Esophagus muscularis mucosa (tissue), 4 donors: Measurements from ENCODE around the gene DOK3. TPM values are rescaled to one million over a fixed set of nuclear protein-coding genes. Genes with fewer than 3 reads are reported as not detected.

ENCODE experiments used
- DNase-seq: peaks from one replicate; pipeline ENCODE4 v3.0.0-alpha.2; 2017; ENCODE audit errors: extremely low spot score
- H3K27ac ChIP-seq, 4 donors: fragments of 200-600 bp; sonication (generic); replicated peaks in 1 of 4; 1 replicate in 3 of 4; 2 replicates in 1 of 4; pipeline ENCODE4 v1.5.1; 2016 to 2019; ENCODE audit warnings: mild to moderate bottlenecking in 1 of 4
- H3K27me3 ChIP-seq, 4 donors: fragments of 200-600 bp; sonication (generic); one replicate each; pipeline versions ENCODE4 v1.5.1 to v1.6.0; 2016 to 2019
- H3K36me3 ChIP-seq, 4 donors: fragments of 200-600 bp; sonication (generic); one replicate each; pipeline ENCODE4 v1.5.1; 2016 to 2019
- H3K4me1 ChIP-seq, 4 donors: fragments of 200-600 bp; sonication (generic); one replicate each; pipeline ENCODE4 v1.5.1; 2016 to 2019
- H3K4me3 ChIP-seq, 4 donors: fragments of 200-600 bp; sonication (generic); 1 replicate in 2 of 4; 2 replicates in 2 of 4; pipeline ENCODE4 v1.5.1; 2016 to 2019; ENCODE audit warnings: mild to moderate bottlenecking in 4 of 4, moderate library complexity in 1 of 4
- H3K9me3 ChIP-seq, 4 donors: fragments of 200-600 bp; sonication (generic); 1 replicate in 3 of 4; 2 replicates in 1 of 4; pipeline ENCODE4 v1.5.1; 2016 to 2019
- EP300 ChIP-seq: sonication (generic); formaldehyde crosslinking; IDR thresholded peaks from one replicate; pipeline ENCODE4 v1.6.1; 2017; ENCODE audit warnings: antibody characterized with exemption
- POLR2A ChIP-seq: fragments of 450-650 bp; IDR thresholded peaks from one replicate; pipeline ENCODE4 v1.6.1; 2017; ENCODE audit warnings: antibody characterized with exemption, moderate library complexity, mild to moderate bottlenecking, low read depth
- POLR2AphosphoS5 ChIP-seq, 2 donors: sonication (generic); formaldehyde crosslinking; IDR thresholded peaks; one replicate each; pipeline ENCODE4 v1.6.1; 2017; ENCODE audit warnings: antibody characterized with exemption in 2 of 2
- WGBS: methylation state at CpG from one replicate; pipeline ENCODE4 v1.1.5; 2018; 5-methylcytosine and 5-hydroxymethylcytosine counted together
- intact Hi-C: fragments of 100-400 bp; cut with DNase I; formaldehyde crosslinking; loops from one replicate; pipeline ENCODE4 v1.15.1; 2023
- total RNA-seq, 4 donors: library from RNA; depleted of rRNA; stranded (reverse); fragments of >200 nt; gene quantifications; one replicate each; pipeline versions ENCODE4 v1.1.0 to v1.2.1, GENCODE V29; 2016
- TF ChIP-seq, protein P1 (sequence below), 3 experiments: fragments of 200-600 bp in 2 of 3; fragments of 450-650 bp in 1 of 3; sonication (generic) in 2 of 3; IDR thresholded peaks; one replicate each; pipeline ENCODE4 v1.5.1; 2017 to 2019; ENCODE audit warnings: antibody characterized with exemption in 3 of 3, mild to moderate bottlenecking in 2 of 3, moderate library complexity in 1 of 3

The DOK3 gene
- total RNA-seq, 4 donors from 2014 or later = 6.7 to 15.2 (median 7.5) TPM

DNA sequence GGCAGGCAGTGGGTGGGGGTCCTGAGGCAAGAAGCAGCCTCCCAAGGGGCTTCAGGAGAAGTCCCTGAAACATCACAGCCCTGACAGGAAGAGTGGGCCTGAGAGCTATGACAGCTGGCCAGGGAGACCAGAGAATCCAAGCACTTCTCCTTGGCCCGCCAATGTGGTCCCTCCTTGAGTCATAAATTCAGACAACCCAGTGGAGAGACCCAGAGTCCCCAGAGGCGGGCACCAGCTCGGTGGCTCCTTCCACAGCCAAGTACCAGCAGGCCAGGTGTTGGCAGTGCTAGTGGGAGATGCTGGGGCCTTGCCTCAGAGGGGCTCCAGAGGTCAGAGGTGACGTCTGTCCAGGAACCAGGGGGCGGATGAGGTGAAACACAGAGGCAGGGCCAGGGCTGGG, 1.6 kb upstream of the DOK3 start:
- DNase-seq = no peak
- intact Hi-C loops = no loop called here
- Histone ChIP-seq H3K4me1 (peaks cover 16 to 35% (median 25%) of the 10 kb centered on the region in 4 donors), H3K27ac (no peak overlapping the region), H3K9me3 (no peaks in the 10 kb centered on the region), H3K27me3 (no peaks in the 10 kb centered on the region), H3K36me3 (peaks cover 41 to 59% (median 56%) of the 10 kb centered on the region in 4 donors), H3K4me3 (no peak overlapping the region)
- TF ChIP-seq, protein P1, sequence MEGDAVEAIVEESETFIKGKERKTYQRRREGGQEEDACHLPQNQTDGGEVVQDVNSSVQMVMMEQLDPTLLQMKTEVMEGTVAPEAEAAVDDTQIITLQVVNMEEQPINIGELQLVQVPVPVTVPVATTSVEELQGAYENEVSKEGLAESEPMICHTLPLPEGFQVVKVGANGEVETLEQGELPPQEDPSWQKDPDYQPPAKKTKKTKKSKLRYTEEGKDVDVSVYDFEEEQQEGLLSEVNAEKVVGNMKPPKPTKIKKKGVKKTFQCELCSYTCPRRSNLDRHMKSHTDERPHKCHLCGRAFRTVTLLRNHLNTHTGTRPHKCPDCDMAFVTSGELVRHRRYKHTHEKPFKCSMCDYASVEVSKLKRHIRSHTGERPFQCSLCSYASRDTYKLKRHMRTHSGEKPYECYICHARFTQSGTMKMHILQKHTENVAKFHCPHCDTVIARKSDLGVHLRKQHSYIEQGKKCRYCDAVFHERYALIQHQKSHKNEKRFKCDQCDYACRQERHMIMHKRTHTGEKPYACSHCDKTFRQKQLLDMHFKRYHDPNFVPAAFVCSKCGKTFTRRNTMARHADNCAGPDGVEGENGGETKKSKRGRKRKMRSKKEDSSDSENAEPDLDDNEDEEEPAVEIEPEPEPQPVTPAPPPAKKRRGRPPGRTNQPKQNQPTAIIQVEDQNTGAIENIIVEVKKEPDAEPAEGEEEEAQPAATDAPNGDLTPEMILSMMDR (IDR thresholded peaks at IDR 0.05) = no peak
- TF ChIP-seq POLR2A (no peak), EP300 (no peak), POLR2AphosphoS5 (IDR thresholded peaks at IDR 0.05) (no peak)
- 92% methylated on average over 2 of the region's 5 CpGs for WGBS

DNA sequence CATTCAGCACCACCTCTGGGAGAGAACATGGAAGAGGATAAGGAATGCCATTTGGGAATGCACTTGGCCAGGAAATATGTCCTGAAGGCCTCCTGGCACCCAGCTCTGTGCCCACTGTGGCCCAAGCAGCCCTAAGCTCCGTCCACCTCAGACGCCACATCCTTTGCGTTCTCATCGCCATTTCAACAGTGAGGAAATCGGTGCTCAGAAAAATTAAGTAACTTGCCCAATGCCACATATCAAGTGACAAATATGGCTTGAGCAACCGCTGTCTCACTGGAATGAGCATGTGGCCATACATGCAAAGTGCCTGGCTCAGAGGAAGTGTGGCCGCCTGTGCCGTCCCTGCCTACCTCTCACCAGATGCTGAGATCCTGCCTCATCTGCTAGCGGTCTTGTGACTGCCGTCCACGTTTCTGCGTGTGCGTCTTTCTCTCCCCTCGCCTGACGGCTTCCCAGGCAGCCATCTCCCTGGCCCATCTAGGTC, 984 bp upstream of the DOK3 start:
- Histone ChIP-seq H3K4me3 (no peak overlapping the region), H3K36me3 (peaks cover 41 to 59% (median 54%) of the 10 kb centered on the region in 4 donors), H3K27me3 (no peaks in the 10 kb centered on the region), H3K27ac (no peak overlapping the region), H3K4me1 (peaks cover 10 to 29% (median 19%) of the 10 kb centered on the region in 4 donors), H3K9me3 (no peaks in the 10 kb centered on the region)
- no peak for DNase-seq
- intact Hi-C loops = no loop called here
- WGBS = 80% methylated on average over 15 of the region's 15 CpGs
- TF ChIP-seq POLR2A = no peak
- TF ChIP-seq, protein P1 (IDR thresholded peaks at IDR 0.05) = no peak
- TF ChIP-seq POLR2AphosphoS5 (IDR thresholded peaks at IDR 0.05) = peak in 1 of 2 donors; percentile 29

DNA sequence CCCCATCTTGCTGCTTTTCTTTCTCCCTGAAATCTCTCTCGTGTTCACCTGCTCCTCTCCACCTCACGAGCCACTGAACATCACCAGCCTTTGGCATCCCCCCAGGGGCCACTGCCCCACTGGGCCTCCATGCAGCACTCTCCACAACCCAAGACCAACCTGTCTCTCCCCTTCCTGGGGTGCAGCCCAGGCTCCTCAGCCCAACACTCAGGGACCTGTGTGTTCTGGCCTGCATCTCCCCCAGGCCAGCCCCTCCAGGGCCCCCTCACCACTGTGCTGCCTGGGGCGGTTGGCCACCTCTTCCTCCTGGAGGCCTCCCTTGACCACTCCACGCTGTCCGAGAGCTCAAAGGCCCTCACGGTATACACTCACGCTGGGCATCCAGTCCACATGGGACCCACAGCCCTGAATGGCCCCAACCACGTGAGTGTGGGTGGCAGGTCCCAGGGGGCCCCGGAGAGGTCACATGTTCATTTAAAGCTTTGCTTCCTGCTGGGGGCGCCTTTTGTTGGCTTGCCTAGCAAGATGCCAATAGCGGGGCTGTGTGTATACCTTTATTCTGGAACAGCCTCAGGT, 453 bp upstream of the DOK3 start:
- intact Hi-C loops = no loop called here
- peak overlapping the region; percentile 36 to 51 (median 40) for H3K4me3 ChIP-seq

DNA sequence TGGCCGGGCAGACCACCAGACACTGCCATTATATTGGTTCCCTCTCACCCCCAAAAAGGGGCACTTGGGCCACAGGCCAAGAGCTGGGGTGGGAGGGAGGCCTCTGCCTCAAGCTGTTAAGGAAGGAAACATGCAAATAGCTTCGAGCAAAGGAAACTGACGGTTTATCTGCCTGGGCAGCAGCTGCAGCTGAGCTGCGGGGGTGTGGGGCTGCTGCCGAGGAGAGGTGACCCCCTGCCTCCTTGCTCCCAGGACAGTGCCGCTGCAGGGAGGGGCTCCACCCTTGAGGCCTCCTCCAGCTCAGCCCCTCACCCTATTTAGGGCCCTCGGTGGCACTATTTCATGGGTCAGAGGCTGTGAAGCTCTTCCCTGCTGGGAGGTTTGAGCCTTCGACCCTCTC, 789 bp downstream of the DOK3 start:
- peaks cover 0 to 12% (median 5%) of the 10 kb centered on the region in 4 donors for H3K4me1 ChIP-seq
- intact Hi-C loops = no loop called here

More for the DNA sequence above, 453 bp upstream of the DOK3 start:
- peak overlapping the region in 3 of 4 donors; percentile 20 to 51 (median 47) for H3K27ac ChIP-seq
- no peak for DNase-seq
- H3K4me1 ChIP-seq = peaks cover 5 to 24% (median 14%) of the 10 kb centered on the region in 4 donors
- H3K27me3 ChIP-seq = no peaks in the 10 kb centered on the region
- 67% methylated on average over 11 of the region's 11 CpGs for WGBS
- no peak for TF ChIP-seq POLR2A
- TF ChIP-seq, protein P1 (IDR thresholded peaks at IDR 0.05) = no peak
- no peak for TF ChIP-seq POLR2AphosphoS5 (IDR thresholded peaks at IDR 0.05)
- TF ChIP-seq EP300 = no peak
- H3K36me3 ChIP-seq = peaks cover 40 to 54% (median 50%) of the 10 kb centered on the region in 4 donors
- H3K9me3 ChIP-seq = no peaks in the 10 kb centered on the region

More for the DNA sequence above, 789 bp downstream of the DOK3 start:
- Histone ChIP-seq H3K27ac (peak overlapping the region; percentile 6 to 51 (median 46)), H3K9me3 (no peaks in the 10 kb centered on the region), H3K4me3 (peak overlapping the region; percentile 36 to 51 (median 40)), H3K27me3 (no peaks in the 10 kb centered on the region), H3K36me3 (peaks cover 30 to 47% (median 41%) of the 10 kb centered on the region in 4 donors)
- no peak for DNase-seq
- 57% methylated on average over 8 of the region's 8 CpGs for WGBS
- TF ChIP-seq, protein P1 (IDR thresholded peaks at IDR 0.05) = no peak
- TF ChIP-seq POLR2AphosphoS5 (IDR thresholded peaks at IDR 0.05) = no peak
- no peak for TF ChIP-seq EP300
- no peak for TF ChIP-seq POLR2A
